Measurements from ENCODE around the gene CUEDC1.

- TF ChIP-seq CTCF (IDR thresholded peaks at IDR 0.05 in 4 of 5, conservative IDR thresholded peaks at IDR 0.05 in 1 of 5) (no peak), POLR2A (IDR thresholded peaks at IDR 0.05) (no peak)
These were observed 15.0 kb downstream of the CUEDC1 start for GRCh38 chr17:57940231-57940630.
